Mucosa of rectum (tissue), 2 donors: ENCODE data around the gene ACP6.

Experiments used
- H3K27ac ChIP-seq, 2 donors: one replicate each; pipeline ENCODE4 v1.7.0; 2013; ENCODE audit warnings: inconsistent platforms in 2 of 2, low read depth in 2 of 2, low read length in 2 of 2
- H3K27me3 ChIP-seq, 2 donors: one replicate each; pipeline ENCODE4 v1.7.0; 2013; ENCODE audit warnings: low read length in 2 of 2; ENCODE audit not compliant: control insufficient read depth in 2 of 2, insufficient read depth in 2 of 2
- H3K36me3 ChIP-seq, 2 donors: one replicate each; pipeline ENCODE4 v1.7.0; 2013; ENCODE audit warnings: low read length in 2 of 2; ENCODE audit not compliant: control insufficient read depth in 2 of 2, insufficient read depth in 2 of 2
- H3K4me1 ChIP-seq, 2 donors: one replicate each; pipeline ENCODE4 v1.7.0; 2013; ENCODE audit warnings: low read length in 2 of 2, mild to moderate bottlenecking in 1 of 2; ENCODE audit not compliant: control insufficient read depth in 2 of 2, insufficient read depth in 2 of 2
- H3K4me3 ChIP-seq, 2 donors: one replicate each; pipeline ENCODE4 v1.7.0; 2013; ENCODE audit warnings: low read length in 2 of 2
- H3K9ac ChIP-seq, 2 donors: one replicate each; pipeline ENCODE4 v1.7.0; 2013; ENCODE audit warnings: low read length in 2 of 2, low read depth in 1 of 2, mild to moderate bottlenecking in 1 of 2
- H3K9me3 ChIP-seq, 2 donors: one replicate each; pipeline ENCODE4 v1.7.0; 2013; ENCODE audit warnings: low read length in 2 of 2; ENCODE audit not compliant: control insufficient read depth in 2 of 2
- donor health status: healthy.
- donor health status: Normal muscosa, but diverticular disease.

The ACP6 gene

GRCh38 chr1:147609358-147609757 lies 61.0 kb downstream of the ACP6 start:
- no peak overlapping the region for H3K27ac ChIP-seq

DNA sequence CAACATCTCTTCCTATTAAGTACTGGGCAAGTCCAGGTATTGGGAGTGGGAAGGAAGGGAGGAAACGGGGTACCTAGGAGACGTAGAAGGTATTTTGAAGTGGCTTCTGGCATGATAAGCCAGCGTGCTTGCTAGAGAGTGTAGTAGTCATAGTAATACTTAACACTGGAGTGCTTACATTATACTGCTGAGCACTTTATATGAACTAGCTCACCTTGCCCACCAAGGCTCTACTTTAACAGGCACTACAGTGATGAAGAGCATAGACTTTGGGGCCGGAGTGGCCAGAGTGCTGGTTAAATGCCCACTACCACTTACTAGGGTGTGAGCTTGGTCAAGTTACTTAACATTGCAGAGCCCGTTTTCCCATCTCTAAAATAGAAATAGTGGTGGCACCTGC lies 61.7 kb downstream of the ACP6 start:
- Histone ChIP-seq H3K4me1 (no peaks in the 10 kb centered on the region), H3K9me3 (no peaks in the 10 kb centered on the region), H3K36me3 (peaks cover 25 to 30% of the 10 kb centered on the region in 2 donors), H3K27me3 (no peaks in the 10 kb centered on the region), H3K9ac (no peak overlapping the region), H3K4me3 (no peak overlapping the region), H3K27ac (no peak overlapping the region)

More at GRCh38 chr1:147609358-147609757, 61.0 kb downstream of the ACP6 start:
- Histone ChIP-seq H3K4me3 (no peak overlapping the region), H3K27me3 (no peaks in the 10 kb centered on the region), H3K36me3 (peaks cover 25 to 31% of the 10 kb centered on the region in 2 donors), H3K9me3 (no peaks in the 10 kb centered on the region), H3K4me1 (no peaks in the 10 kb centered on the region), H3K9ac (no peak overlapping the region)

- Histone ChIP-seq H3K27ac (no peak overlapping the region), H3K4me1 (peaks cover 0 to 3% of the 10 kb centered on the region in 2 donors), H3K4me3 (no peak overlapping the region), H3K9me3 (no peaks in the 10 kb centered on the region), H3K27me3 (no peaks in the 10 kb centered on the region), H3K36me3 (peaks cover 10% of the 10 kb centered on the region in 2 donors), H3K9ac (no peak overlapping the region)
Observed at GRCh38 chr1:147605591-147605990, 64.7 kb downstream of the ACP6 start.

- Histone ChIP-seq H3K4me3 (no peak overlapping the region), H3K27ac (no peak overlapping the region), H3K27me3 (no peaks in the 10 kb centered on the region), H3K4me1 (peaks cover 0 to 7% of the 10 kb centered on the region in 2 donors), H3K36me3 (peaks cover 10% of the 10 kb centered on the region in 2 donors), H3K9ac (no peak overlapping the region), H3K9me3 (no peaks in the 10 kb centered on the region)
Observed at GRCh38 chr1:147603986-147604385, 66.3 kb downstream of the ACP6 start.

GRCh38 chr1:147600119-147601111 lies 69.9 kb downstream of the ACP6 start:
- Histone ChIP-seq H3K27me3 (no peaks in the 10 kb centered on the region), H3K36me3 (no peaks in the 10 kb centered on the region), H3K9ac (peak overlapping the region in 1 of 2 donors; percentile 64), H3K4me1 (peaks cover 4 to 13% of the 10 kb centered on the region in 2 donors), H3K4me3 (peak overlapping the region; percentile 71 to 74), H3K9me3 (no peaks in the 10 kb centered on the region), H3K27ac (peak overlapping the region; percentile 53 to 81)

GRCh38 chr1:147599362-147600118 lies 70.8 kb downstream of the ACP6 start:
- Histone ChIP-seq H3K4me3 (peak overlapping the region; percentile 85 to 89), H3K4me1 (peaks cover 4 to 13% of the 10 kb centered on the region in 2 donors), H3K9me3 (no peaks in the 10 kb centered on the region), H3K27ac (peak overlapping the region; percentile 77 to 81), H3K36me3 (no peaks in the 10 kb centered on the region), H3K27me3 (no peaks in the 10 kb centered on the region), H3K9ac (peak overlapping the region; percentile 68 to 80)

GRCh38 chr1:147598621-147599361 lies 71.5 kb downstream of the ACP6 start:
- Histone ChIP-seq H3K27me3 (no peaks in the 10 kb centered on the region), H3K27ac (peak overlapping the region; percentile 65 to 77), H3K4me1 (peaks cover 4 to 13% of the 10 kb centered on the region in 2 donors), H3K36me3 (no peaks in the 10 kb centered on the region), H3K4me3 (peak overlapping the region; percentile 85 to 89), H3K9ac (peak overlapping the region; percentile 68 to 80), H3K9me3 (no peaks in the 10 kb centered on the region)

DNA sequence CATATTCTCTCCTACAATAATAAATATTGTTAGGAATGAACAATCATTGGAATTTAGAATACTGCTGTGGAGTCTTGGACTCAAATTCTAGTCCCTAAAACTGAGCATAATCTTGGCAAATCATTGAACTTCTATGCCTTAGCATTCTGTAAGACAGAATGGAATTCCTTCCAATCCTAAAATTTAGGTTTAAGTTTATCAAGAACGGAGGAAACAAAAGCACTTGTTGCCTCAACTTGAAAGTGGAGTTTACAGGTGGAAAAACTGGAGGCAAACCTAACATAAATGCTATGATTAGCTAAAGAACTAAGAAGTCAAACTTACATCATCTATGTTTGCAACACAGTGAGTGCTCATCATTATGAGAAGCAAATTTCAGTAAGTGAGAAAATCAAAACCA lies 73.3 kb downstream of the ACP6 start:
- Histone ChIP-seq H3K27ac (no peak overlapping the region), H3K4me3 (no peak overlapping the region), H3K9ac (no peak overlapping the region), H3K4me1 (peaks cover 4 to 13% of the 10 kb centered on the region in 2 donors), H3K36me3 (no peaks in the 10 kb centered on the region), H3K9me3 (no peaks in the 10 kb centered on the region), H3K27me3 (no peaks in the 10 kb centered on the region)
